ENCODE measurements around the gene ADCY1. TPM values are rescaled to one million over a fixed set of nuclear protein-coding genes. Genes with fewer than 3 reads are reported as not detected.

ADCY1 gene
- polyA plus RNA-seq, 12 donors = 10.5 to 18.9 (median 13.3) TPM; not detected in 1

GRCh38 chr7:45592230-45592991 is 18.2 kb downstream of the ADCY1 start:
- no peak for DNase-seq

GRCh38 chr7:45593121-45593541 is 19.0 kb downstream of the ADCY1 start:
- DNase-seq = no peak

DNA sequence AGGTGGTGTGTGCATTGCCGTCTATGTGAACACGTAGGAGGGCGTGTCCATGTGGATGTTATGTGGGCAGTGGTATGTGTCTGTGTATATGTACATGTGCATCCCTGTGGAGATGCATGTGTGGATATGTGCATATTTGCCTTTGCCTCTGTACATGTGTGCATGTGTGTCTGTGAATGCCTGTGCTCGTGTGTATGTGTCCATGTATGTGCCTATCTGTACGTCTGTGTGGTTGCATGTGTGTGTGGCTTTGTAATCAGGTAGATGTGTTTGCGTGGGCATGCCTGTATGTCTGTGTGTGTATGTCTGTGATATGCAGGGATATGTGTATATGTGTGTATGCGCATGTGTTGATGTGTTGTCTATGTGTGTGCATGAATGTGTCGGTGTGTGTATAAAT is 19.7 kb downstream of the ADCY1 start:
- DNase-seq = no peak

DNA sequence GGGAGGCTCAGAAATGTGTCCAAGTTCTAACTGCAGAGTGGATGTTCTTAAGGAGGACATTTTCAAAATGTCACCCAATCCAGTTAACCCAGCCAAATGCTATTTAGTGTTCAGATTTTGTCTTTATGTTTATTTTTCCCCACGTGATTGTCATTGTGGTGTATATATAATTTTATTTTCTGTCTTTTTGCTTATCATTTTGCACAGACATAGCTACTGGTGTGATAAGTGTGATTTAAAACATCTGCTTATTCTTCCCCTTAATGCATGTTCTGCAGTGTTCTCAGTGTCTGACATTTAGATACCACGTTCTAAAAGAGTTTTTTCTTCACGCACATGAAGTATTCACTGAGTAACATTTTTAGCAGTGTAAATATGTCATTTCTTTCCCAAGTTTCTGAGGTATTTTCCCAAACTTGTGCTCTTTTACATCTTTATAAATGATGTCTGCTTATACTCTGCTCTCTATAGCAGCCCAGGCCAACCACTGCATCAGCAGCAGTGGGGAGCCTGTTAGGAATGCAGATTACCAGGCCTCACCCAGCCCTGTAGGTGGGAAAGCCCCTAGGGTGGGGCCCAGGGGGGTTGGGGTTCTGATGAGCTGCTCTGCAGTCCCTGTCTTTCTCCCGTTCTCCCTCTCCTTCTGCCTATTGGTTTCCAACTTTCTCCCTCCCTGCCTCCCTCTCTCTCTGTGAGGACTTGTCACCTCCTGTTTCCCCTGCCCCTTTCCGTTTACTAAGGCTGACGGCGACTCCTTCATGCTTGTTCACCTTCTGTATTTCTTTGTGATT is 20.8 kb downstream of the ADCY1 start:
- no peak for DNase-seq

- no peak for DNase-seq
Observed at GRCh38 chr7:45595809-45596664, 21.9 kb downstream of the ADCY1 start.

DNA sequence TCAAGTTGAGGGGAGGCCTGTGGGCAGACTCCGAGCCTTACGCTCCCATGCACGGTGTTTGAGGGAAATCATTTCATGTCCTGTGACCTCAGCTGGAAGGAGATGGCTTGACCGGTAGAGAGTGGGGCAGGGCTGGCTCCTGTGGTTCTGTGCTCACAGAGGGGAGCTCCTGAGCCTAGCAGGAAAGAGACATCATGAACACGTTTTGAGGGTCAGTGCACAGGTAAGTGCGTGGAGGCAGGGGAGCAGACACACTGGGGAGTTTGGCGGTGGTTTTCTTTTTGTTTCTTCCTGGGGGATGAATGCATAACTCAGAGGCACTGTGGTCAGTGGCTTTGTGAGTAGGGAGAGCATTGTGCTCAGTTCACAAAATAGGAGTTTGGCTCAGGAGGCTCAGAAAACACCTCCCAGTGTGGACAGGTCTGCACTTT is 22.5 kb downstream of the ADCY1 start:
- DNase-seq = no peak

- DNase-seq = no peak
Observed at GRCh38 chr7:45597286-45597984, 23.3 kb downstream of the ADCY1 start.

DNA sequence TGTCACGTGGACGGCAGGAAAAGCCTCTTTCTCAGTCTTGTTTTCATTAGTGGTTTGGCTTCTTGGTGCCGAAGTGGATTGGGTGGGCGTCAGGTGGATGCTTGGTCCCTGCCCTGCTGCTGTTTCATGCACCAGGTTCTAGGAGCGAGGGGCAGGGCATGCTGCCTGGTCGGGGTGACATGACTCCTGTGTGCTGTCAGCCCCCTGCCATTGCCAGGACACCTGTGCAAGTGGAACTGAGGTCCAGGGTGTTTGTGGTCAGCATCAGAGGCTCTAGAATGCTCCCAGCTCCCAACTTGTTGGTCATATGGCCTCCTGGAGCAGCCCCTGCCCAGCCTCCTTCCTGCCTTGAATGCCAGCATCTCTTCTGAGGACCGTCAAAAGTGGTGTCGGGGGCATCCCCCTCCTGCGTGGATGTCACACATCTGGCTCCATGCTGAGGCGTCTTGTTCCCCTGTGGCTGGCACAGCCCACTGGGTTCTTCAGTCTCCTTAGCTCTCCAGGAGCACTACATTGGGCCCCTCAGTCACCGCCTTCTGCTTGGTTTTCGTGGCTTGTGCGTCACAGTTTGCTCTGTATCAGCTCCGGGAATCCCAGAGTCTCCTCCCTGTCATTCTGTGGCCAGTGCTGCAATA is 24.8 kb downstream of the ADCY1 start:
- no peak for DNase-seq

- DNase-seq = peak; percentile 21
Observed at GRCh38 chr7:45599851-45600706, 25.9 kb downstream of the ADCY1 start.

GRCh38 chr7:45601094-45601493 is 26.9 kb downstream of the ADCY1 start:
- no peak for DNase-seq

DNA sequence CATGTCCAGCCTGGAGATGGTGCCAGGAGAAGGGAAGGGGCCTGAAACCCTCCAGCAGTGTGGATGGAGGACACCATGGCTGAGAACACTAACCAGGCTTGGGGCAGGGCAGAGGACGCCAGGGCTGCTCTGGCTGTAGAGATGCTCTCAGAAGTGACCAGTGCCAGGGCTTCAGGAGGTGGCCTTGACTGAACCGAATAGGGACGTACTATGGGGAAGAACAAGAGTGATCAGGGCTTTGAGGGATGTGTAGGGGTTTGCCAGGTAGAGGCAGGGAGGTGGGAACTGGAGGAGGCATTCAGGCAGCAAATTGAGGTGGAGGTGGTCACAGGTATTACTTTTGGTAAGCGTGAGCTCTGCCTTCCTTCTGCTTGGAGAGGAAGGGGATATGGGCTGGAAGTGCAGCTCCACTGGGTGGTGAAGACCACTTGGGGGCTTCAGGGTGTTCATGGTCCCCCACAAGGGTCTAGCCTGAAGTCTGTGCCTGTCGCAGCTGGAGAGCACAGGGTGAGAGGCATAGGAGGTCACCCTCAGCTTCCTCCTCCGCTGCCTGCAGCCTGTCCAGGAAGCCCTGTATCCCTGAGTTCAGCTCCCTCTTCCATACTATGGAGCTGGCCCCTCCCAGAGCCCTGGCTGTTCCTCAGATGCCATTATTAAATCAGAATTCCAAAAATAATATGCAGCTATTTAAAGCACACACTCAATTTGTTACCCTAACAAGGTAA is 27.8 kb downstream of the ADCY1 start:
- no peak for DNase-seq

DNA sequence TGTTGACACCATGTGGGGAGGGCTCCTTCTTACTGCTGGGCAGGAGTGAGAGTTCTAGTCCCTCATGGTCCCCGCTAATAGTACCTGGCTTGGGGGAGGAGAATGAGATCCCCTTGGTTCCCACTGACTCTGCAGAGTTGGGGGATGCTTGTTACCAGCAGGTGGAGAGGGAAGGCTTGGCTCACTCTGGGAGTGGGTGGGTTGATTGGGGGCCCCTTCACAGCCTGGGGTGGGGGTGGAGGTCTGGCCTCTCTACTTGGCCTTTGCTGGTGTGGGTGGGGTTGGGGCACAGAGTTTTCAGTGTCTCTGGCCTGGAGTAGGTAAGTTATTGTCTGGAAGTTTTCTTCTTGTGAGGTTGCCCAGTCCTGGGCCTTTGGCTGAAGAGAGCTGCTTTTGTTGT is 31.9 kb downstream of the ADCY1 start:
- DNase-seq = no peak

DNA sequence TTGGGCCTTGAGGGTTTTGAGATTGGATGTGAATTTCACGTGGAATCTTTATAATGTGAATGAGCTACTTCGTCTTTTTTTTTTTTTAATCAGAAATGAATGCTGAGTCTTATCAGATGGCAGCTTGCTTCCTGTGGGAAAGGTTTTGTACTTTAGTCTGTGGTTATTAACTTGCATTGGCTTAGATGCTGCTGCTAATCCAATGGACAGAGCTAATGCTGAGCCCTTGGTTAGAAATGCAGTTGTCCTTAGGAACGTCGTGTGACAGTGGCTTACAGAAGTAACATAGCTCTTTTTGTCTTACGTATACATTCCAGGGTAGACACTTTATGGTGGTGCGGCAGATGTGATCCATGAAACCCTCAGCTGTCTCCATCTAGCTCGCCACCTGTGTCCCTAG is 32.8 kb downstream of the ADCY1 start:
- no peak for DNase-seq

- DNase-seq = no peak
Observed at GRCh38 chr7:45609180-45609579, 35.0 kb downstream of the ADCY1 start.

- no peak for DNase-seq
Observed at GRCh38 chr7:45610019-45610418, 35.9 kb downstream of the ADCY1 start.

- no peak for DNase-seq
Observed at GRCh38 chr7:45610660-45611299, 36.6 kb downstream of the ADCY1 start.

- DNase-seq = no peak
Observed at GRCh38 chr7:45617166-45617565, 43.0 kb downstream of the ADCY1 start.

DNA sequence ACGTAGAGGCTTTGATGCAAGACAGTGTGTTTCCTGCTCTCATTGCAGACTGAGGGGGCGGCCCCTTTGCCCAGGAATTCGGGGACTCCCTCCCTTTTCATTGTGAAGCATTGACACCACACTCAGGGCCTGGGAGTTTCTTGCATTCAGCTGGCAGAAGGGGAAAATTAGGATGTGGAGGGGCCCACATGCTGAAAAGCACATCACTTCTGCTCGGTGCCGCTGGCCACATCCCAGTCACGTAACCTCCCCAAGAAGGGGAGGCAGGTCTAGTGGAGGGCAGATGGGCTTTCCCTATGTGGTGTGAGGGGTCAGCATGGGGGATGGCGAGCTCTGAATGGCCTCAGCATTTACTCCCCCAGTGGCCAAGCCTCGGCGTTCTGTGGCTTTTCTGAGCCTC is 47.9 kb downstream of the ADCY1 start:
- no peak for DNase-seq

DNA sequence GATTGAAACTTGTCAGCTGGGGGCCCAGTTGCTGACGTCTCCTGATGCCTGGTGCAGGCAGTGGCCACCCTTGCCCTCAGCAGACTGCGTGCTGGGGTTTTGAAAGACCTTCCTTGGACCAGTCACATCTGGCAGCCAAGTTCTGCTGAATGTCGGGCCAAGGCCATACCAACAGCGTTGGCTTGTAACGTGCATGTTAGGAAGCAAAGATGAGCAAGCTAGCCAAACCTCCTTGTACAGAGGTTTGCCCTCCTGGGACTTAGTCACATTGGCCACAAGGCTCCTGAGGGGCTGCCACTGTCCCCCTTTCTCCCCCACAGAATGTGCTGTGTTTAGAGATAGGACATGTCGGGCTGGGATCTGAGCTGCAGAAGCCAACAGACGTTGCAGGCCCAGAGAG is 49.0 kb downstream of the ADCY1 start:
- no peak for DNase-seq
